ENCODE data around the gene TSNAXIP1.

Gene TSNAXIP1

GRCh38 chr16:67841198-67841815, 34.6 kb downstream of the TSNAXIP1 start:
- peak; percentile 62 for DNase-seq

- peak; percentile 90 for DNase-seq
These were observed 35.3 kb downstream of the TSNAXIP1 start, which contains the start of gene THAP11 for GRCh38 chr16:67841816-67842508. TSS of gene THAP11 (plus strand) at chr16:67842320. CDS start at chr16:67842555, 235 bp downstream.

DNA sequence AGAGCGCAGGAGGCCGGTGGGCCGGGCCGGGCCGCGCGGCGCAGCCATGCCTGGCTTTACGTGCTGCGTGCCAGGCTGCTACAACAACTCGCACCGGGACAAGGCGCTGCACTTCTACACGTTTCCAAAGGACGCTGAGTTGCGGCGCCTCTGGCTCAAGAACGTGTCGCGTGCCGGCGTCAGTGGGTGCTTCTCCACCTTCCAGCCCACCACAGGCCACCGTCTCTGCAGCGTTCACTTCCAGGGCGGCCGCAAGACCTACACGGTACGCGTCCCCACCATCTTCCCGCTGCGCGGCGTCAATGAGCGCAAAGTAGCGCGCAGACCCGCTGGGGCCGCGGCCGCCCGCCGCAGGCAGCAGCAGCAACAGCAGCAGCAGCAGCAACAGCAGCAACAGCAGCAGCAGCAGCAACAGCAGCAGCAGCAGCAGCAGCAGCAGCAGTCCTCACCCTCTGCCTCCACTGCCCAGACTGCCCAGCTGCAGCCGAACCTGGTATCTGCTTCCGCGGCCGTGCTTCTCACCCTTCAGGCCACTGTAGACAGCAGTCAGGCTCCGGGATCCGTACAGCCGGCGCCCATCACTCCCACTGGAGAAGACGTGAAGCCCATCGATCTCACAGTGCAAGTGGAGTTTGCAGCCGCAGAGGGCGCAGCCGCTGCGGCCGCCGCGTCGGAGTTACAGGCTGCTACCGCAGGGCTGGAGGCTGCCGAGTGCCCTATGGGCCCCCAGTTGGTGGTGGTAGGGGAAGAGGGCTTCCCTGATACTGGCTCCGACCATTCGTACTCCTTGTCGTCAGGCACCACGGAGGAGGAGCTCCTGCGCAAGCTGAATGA, 36.0 kb downstream of the TSNAXIP1 start:
- DNase-seq = no peak

DNA sequence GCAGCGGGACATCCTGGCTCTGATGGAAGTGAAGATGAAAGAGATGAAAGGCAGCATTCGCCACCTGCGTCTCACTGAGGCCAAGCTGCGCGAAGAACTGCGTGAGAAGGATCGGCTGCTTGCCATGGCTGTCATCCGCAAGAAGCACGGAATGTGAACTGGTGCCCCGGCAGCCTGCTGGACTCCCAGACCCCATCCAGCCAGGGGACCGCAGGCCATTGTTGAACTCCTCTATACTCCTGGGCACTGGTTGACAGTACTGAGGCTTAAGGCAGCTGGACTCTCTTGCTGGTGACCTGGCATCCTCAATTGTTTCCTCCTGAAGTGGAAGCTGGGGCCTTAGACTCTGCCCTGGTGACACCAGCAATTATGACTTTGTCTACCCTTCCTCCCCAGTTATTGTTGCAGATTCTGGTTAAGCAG, 36.7 kb downstream of the TSNAXIP1 start:
- DNase-seq = no peak

DNA sequence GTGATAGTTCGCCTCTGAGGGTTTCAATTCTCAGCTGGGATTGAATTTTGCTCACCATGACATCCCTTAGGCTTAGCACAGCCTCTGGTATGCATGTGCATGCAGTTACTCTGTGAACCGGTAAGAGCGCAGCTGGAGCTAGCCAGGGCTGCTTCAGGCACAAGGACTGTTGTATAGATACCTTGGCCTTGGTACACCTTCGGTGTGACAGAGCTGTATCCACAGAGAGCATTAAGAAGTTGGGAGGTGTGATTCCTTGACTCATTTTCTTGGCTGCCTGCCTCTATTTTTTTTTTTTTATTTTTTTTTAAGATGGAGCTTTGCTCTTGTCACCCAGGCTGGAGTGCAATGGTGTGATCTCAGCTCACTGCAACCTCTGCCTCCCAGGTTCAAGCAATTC, 37.8 kb downstream of the TSNAXIP1 start:
- DNase-seq = no peak

- no peak for DNase-seq
These were observed 38.8 kb downstream of the TSNAXIP1 start for GRCh38 chr16:67845291-67846062.

DNA sequence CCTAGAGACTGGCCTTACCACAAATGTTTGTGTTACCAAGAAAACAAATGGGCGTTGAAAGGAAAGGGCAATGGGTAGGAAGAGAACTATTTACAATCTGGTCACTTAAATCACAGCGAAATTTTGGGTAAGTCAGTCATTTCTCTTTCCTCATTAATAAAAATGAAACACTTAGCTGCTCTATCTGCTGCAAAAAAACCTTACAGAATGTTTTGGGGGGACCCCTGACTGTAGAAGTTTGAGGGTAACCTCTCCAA, 39.3 kb downstream of the TSNAXIP1 start:
- no peak for DNase-seq

- DNase-seq = peak; percentile 91
These were observed 39.8 kb downstream of the TSNAXIP1 start, which contains the start of gene NUTF2 for GRCh38 chr16:67846320-67847063. TSS of gene NUTF2 (plus strand) at chr16:67846933. CDS start at chr16:67865131, 18,198 bp downstream.

DNA sequence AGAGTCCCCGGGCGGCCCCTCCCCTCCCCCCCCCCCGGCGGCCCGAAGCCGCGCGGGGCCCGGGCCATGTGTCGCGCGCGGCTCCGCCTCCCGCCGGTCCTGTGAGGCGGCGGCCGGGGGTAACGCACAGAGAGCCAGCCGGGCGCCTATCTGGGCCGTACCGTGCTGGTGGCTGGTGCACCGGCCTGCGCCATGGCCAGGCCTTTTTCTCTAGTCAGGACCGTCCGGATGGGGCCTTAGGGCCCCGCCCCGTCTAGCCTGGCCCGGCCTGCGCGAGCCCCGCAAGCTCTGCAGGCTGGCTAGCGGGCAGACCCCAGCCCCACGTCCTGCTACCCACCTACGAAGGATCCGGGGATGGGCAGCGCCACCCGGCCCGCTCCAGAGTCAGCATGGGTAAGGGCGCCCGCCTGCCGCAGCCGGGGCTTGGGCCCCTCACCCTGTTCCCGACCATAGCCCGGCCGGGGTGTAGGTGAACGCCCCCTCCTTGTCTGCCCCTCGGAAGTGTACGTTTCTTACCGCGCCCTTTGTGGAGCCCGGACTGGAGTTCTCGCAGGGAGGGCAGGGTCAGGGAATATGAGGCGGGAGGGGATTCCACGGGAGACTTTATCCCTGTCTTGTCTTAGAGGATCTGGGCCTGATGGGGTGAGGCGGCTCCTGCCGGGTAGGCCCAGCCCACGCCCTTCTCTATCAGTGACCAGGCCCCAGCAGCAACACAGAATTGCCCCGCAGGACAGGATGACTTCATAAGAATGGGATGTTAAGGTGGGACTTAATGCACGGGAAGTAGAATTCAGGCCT, 40.6 kb downstream of the TSNAXIP1 start, which contains the start of gene CENPT:
Gene CENPT, minus strand, starts transcription at position 630 of the 798 bp plus-strand sequence. CDS start 13,834 bp downstream, outside the sequence.
- no peak for DNase-seq

- DNase-seq = no peak
These were observed 41.4 kb downstream of the TSNAXIP1 start for GRCh38 chr16:67848118-67848517.

- DNase-seq = no peak
These were observed 47.0 kb downstream of the TSNAXIP1 start for GRCh38 chr16:67853670-67854069.

DNA sequence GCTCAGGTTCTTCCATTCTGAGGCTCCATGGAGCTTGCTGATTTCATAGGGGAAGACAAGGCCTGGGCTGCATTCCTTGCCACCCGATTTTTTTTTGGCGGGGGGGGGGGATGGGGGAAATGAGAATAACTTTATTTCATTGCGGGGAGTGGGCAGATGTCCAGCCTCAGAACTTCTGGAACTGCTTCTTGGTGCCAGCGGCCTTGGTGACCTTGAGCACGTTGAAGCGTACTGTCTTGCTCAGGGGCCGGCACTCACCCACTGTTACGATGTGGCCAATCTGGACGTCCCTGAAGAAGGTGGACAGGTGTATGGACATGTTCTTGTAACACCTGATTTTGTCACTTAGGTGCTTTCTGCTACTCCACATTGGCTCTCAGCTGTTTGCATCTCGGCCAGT, 49.1 kb downstream of the TSNAXIP1 start:
- DNase-seq = no peak

DNA sequence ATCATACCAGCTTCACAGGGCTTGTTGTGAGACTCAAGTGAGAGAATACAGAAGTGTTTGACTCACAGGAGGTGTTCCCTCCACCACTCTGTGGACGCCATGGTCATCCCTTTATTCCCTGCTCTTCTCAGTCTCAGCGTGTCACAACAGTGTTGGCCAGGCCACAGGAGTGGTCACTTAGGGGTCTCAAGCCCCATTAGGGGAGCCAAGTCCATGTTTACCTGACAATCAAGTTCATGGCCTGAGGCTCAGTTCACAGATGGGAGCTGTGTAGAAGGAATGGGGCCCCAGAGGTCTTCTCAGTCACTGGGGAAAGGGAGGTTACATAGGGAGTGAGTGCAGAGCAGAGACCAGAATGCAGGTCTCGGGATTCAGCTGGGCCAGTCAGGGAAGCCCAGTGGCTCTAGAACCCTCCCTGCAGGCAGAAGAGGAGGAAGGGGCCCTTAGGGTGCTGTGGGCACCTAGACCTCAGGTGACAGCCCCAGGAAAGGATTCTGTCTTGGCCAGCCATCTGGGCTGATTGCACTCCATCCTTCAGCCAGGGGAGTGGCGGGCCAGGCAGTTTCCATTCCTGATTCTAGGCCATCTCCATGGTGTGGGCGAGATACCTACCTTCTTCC, 50.3 kb downstream of the TSNAXIP1 start:
- no peak for DNase-seq

- no peak for DNase-seq
These were observed 51.0 kb downstream of the TSNAXIP1 start for GRCh38 chr16:67857547-67858233.

- no peak for DNase-seq
These were observed 51.8 kb downstream of the TSNAXIP1 start for GRCh38 chr16:67858500-67858899.

DNA sequence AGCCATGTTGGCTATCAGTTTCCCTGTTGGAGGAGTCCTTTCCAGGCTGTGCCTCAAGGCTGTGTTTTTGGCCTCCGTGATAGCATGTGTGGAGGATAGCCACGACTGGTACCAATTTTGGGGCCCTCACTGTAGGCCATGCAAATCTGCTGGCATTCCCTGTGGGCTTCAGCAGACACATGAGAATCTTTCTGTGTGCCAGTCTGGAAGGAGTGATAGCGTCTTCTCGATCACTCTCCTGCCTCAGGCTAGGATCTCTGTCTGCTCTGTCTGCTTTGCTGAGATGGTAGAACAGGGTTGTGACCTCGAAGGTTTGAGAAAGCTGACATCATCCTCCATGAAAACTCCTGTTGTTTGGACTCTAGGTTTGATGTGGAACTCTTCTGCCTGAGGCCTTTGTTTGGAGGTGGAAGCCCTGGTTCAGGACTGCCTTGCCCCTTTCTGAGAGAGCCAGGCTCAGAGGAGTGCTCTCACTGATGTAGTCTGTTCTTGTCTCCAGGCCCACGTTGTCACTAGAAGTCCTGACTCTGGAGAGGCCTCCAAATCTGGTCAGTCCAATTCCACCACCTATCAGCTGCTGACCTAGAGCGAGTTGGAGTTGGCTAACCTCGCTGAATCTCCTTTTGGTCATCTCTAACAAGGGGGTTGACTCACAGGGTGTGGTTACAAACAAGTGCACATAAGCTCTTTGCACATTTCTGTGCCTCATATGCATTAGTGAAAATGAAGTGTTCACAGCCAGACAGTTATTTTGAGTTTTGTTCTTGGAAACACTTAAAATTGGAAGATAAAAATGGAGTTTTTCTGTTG, 54.1 kb downstream of the TSNAXIP1 start:
- no peak for DNase-seq

- no peak for DNase-seq
These were observed 55.2 kb downstream of the TSNAXIP1 start for GRCh38 chr16:67861877-67862276.

DNA sequence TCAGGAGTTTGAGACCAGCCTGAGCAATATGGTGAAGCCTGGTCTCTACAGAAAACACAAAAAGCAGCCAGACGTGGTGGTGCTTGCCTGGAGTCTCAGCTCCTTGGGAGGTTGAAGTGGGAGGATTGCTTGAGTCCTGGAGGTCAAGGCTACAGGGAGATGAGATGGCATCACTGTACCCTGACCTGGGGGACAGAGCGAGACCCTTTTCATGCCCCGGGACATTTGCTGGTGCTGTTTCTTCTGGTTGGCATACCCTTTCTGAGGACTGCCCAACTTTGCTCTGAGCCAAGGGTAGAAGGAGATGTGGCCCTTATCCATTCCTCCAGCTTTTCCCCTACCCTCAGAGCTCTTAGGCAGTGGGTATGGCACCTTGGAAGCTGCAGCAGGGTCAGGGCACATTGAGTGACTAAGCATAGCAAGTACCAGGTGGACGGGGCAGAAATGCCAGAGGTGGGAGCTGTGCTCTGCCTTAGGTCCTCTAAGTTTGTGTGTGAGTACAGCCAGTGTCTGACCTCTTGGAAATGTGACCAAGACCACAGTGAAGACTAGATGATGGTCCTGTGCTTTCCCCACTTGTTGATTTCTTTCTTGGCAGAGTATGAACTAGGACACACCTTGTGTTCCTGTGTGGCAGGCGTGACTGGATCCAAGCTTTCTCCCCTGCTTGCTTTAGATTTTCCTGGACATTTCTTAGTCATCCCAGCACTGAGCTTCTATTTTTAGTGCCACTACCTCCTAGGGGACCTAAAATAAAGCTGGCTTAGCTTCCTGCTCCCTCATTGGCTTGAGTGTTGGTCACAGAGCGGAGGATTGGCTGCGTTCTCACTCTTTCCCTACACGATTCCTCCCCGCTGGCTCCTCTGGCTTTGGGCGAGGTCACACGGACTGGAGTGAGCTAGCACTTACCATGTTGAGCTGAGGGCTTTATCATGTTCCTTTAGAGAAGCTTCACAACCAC, 56.2 kb downstream of the TSNAXIP1 start:
- DNase-seq = no peak

Data from SHP77 treated with DMSO at 0.1 percent for 48 hours (cell line).